ENCODE results near the gene STMN3.
"Not testable (repeated sequence)": the region's sequence is repeated elsewhere in the genome, so short reads cannot be mapped to it uniquely, and the experiment has no call there.

STMN3 gene

DNA sequence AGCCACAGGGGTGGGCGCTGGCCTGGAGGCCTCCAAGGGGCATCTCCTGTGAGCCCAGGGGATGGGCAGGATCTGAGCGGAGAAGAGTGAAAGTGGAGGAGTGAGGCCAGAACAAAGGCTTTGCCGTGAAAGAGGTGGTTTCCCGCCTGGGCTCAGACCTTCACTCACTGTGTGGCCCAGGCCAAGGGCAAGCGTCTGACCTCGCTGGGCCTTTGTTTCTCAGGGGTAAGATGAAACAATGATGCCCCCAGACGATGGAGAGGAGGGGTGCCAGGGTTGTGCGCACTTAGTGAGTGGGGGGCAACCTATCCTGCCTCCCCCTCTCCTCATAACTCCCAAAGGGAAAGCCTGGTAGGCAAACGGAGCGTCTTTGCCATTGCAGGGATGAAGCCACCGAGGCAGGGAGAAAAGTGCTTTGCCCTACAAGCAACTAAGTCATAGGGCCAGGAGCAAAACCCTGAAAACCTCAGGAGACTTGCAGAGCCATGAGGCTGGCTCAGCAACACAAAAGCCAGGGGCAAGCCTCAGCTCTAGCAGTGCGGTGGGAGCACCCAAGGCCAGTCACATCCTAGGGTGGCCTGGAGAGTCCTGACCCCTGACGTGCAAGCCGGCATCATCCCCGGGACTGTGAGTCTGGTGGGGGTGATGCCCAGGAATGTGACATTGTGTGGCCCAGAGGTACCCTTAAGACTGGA, 897 bp upstream of the STMN3 start:
- no peak for DNase-seq

DNA sequence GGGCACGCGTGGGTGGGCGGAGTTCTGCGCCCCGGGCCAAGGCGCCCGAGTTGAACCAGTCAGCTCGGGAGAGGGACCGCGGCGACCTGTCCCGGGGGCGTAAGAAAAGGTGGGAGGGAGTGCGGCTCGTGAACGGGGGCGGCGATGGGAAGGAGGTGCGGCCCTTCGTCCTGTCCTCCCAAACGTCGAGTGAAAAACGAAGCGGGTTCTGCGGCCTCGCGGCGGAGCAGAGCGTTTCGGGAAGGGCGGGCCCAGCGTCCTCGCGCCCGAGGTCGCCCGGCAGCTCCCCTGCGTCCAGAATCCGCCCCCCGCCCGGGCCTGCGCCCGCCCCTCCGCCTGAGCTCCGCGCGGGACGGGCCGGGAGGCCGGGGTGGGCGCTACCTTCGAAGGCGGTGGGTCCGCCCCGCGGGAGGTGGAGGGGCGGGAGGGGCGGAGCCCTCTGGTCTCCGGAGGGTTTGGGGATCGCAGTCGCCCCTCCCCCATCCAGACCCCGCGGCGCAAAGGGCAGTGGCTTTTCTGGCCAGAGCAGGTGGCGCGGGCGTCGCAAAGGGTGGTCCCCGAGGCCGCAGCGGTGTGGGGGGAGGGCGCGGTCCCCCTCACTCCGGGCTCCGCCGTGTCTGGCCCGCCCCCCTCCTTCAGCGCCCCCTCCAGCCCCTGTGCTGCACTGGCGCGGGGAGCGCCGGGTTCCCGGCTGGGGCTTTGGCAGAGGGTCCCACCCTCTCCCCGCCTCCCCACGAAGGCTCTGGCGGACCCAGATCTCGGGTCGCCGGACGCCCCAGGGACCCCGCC, 838 bp downstream of the STMN3 start:
- DNase-seq = peak; percentile 47

DNA sequence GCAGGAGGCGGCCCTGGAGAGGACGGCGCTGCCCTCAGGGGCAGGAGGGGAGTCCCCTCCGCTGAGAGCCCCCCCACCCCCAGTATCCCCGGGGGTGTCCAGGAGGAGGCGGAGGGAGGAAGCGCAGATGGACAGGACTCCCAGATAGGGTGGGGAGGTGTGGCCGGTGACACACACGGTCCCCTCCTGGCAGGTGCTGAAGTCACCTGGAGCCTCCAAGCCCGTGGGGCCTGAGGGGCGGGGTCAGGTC, 1.4 kb downstream of the STMN3 start:
- no peak for DNase-seq

DNA sequence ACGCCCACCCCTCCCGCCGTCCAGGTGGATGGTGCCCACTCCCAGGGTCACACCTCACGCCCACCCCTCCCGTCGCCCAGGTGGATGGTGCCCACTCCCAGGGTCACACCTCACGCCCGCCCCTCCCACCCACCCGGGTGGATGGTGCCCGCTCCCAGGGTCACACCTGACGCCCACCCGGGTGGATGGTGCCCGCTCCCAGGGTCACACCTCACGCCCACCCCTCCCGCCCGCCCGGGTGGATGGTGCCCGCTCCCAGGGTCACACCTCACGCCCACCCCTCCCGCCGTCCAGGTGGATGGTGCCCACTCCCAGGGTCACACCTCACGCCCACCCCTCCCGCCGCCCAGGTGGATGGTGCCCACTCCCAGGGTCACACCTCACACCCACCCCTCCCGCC, 2.7 kb downstream of the STMN3 start:
- not testable (repeated sequence) for DNase-seq

DNA sequence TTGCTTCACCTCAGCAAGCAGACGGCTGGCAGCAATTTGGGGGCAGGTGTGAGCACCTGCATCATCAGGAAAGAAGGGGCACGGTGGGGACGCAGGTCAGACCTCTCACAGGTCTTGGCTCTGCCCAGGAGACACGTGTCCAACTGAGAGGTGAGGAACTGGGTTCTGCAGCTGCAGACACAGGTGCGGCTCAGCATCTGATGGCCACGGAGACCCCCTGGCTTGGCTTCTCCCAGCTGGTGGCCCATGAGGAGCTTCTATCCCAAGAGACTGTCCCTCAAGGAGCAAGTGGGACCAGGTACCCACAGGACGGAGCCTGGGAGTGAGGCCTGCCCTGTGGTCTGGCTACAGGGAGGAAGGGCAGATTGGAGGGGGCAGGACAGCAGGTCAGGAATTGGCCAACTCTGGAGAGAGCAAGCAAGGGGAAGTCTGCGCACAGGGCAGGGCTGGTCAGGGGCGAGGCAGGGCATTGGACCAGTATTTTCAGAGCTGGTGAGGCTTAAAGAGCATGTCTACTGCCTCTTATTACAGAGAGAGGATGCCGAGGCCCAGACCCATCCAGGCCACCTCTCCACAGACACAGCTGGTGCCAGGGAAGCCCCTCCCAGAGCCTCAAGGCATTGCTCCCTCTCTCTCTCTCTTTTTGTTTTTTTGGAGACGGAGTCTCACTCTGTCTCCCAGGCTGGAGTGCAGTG, 4.2 kb downstream of the STMN3 start:
- DNase-seq = no peak

DNA sequence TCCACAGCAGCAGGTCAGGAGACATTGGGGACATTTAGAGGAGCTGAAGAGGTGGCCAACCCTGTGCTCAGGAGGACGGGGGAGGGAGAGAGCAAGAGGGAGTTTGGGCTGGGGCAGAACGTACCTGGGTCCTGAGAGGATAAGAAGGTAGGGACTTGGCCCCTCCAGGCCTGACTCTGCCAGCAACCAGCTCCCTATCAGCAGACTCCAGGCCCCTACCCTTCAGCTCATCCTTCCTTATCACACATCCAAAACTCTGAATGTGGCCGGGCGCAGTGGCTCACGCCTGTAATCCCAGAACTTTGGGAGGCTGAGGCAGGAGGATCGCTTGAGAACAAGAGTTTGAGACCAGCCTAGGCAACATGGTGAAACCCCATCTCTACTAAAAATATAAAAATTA, 5.0 kb downstream of the STMN3 start:
- no peak for DNase-seq

DNA sequence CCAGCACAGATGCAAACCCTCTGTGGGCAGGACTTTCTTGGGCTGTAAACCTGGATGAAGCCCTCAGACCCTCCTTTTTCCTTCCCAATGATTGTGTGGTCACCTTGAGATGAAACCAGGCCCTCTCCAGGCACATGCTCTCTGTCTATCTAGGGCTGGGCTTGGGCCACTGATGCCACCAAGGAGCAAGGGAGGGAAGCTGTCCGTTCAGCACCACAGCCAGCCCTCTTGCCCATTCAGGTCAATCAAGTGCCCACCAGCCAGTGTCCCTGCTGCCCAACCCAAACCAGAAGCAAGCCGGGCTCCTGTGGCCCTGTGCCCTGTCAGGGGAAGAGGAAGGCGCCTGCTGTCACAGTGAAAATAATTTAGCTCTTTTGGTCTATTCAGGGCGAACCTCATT, 8.0 kb downstream of the STMN3 start:
- DNase-seq = no peak

DNA sequence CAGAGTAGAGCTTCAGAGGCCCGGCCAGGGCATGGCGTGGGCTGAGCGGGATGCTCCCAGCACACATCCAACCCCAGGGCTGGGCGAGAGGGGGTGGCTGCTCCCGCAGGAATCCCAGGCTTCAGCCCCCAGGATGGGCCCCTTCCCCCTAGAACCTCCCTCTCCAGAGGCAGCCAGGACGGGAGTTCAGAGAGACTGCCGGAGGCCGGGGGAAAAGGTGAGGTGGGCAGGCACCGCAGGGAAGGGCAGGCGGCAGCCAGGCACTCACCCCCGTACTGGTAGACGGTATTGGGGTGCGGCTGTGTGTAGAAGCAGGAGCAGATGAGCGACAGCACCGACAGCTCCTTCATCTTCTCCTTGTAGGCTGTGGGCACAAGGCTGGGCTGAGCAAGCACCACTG, 9.3 kb downstream of the STMN3 start:
- no peak for DNase-seq

DNA sequence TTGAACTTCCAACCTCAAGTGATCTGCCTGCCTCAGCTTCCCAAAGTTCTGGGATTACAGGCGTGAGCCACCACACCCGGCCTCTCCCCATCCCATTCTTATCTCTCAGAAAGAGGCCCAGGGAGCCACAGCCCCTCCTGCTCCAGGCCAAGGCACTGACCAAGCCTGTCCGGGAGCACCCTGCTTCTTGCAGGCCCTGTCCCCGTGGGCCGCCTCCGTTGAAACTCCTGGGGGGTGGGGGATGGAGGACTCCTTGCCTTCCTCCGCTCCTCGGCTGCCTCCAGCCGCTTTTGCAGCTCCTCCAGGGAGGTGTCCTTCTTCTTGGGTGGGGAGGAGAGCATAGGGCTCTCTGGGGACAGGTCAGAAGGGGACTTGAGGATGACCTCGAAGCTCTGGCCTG, 9.7 kb downstream of the STMN3 start:
- DNase-seq = no peak

DNA sequence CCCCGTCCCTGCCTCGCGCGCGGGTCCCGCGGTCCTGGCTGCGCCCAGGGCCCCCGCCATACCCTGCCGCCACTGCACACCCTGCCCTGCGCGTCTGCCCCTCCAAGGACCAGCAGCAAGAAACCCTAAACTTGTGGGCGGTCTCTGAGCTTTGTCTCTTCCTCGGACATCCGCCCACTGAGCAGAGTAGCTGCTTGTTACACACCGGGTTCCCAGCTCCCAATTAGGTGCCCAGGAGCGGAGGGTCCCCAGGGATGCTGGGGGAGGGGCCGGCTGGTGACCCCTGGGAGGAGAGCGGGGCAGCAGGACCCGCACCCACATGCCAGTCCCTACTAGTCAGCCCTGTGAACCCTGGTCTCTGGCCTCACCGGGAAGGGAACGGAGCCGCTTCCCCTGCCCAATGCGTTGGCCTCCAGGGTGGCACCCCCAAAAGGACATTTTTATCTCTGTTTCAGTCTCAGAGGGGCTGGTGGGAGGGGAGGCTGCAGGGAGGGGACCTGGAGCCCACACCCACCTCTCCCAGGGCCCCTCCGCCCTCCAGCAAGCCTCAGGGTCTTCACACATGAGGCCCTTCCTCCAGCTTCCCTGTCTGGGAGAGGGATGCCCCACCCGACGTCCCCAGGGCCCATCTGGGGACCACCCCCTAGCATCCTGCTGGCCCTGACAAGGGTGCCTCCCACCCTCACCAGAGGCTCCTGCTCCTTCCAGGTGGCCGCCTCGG, 10.5 kb downstream of the STMN3 start:
- DNase-seq = no peak

DNA sequence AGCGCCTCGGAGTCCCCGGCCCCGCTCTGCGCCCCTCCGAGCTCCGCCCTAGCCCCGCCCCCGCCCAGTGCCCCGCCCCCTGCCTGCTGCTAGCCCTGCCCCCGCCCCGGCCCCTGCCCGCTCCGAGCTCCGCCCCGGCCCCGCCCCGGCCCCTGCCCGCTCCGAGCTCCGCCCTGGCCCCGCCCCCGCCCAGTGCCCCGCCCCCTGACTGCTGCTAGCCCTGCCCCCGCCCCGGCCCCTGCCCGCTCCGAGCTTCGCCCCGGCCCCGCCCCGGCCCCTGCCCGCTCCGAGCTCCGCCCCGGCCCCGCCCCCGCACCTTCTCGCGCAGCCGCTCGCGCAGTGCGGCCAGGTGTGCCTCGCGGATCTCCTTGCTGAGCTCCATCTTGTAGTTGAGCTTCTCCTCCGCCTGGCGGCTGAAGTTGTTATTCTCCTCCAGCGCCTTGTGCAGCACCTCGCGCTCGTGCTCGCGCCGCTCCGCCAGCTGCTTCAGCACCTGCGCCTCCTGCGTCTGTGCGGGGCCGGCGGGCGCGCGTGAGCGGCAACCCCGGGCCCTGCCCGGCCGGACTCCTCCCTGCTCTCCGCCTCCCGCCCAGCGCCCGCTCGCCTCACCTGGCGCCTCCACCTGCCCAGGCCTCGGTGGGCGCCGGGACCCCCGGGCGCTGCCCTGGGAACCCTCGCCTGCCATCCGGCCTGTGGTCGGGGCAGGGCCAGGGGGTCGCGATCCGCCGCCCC, 11.3 kb downstream of the STMN3 start:
- DNase-seq = peak; percentile 96

DNA sequence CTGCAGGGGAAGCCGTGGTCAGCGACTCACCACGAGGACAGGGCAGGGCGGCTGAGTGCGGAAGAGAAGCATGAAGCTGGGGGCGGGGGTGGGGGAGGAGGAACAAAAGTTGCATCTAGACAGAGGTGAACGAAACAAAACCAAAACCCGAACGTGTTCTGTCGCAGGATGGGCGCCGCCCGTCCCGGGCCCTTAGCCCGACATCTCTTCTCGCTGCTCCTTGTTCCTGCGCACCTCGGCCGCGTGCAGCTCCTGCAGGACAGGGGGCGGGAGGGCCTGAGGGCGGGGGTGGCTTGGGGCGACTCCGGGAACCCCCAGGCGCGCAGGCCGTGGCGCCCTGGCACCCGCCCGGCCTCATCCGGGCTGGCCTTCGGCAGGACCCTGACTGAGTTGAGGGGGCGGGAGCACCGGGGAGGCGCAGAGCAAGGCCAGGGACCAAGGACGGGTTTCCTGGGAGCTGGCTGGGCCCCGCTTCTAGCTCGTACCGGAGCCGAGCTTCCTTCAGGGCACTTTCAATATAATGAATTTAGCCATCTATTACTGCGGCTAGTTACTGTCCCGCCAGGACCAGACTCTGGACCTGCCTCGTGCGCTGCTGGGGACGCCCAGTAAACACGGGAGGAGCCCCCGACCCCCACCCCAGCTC, 12.0 kb downstream of the STMN3 start:
- DNase-seq = peak; percentile 63

DNA sequence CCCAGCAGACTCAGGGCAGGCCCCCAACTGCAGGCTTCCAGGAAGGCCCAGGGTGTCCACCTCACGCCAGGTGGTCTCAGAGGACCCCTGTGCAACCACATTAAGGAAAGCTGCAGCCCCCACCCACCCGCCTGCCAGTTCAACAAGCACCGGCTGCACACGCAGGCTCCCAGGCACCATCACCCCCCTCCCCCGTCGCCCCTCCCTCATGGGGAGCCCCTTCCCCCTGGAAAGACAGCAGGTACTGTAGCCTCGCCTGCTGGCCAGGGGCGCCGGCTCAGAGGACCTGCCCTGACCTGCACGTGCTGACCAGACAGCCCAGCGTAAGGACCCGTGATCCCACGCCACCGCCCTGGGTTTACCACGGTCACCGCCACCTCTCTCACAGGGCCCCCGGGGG, 12.5 kb downstream of the STMN3 start:
- DNase-seq = not testable (repeated sequence)

DNA sequence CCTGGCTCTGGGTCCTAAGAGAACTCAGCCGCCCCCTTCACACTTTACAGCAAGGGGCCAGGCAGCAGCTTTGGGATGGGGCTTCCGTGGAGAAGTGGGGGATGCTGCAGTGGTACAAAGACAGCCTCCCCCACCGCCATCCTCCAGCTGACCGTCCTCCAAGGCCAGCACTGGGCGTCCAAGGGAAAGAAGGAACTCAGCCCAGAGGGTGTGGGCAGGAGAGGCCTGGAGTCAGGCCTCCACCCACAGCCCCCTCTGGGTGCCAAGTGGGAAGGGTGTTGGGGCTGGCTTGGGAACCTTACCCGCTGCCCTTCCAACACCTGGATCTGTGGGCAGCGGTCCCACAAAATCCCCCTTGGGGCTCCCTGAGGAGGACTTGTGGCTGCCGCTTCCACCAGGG, 13.1 kb downstream of the STMN3 start:
- DNase-seq = no peak

DNA sequence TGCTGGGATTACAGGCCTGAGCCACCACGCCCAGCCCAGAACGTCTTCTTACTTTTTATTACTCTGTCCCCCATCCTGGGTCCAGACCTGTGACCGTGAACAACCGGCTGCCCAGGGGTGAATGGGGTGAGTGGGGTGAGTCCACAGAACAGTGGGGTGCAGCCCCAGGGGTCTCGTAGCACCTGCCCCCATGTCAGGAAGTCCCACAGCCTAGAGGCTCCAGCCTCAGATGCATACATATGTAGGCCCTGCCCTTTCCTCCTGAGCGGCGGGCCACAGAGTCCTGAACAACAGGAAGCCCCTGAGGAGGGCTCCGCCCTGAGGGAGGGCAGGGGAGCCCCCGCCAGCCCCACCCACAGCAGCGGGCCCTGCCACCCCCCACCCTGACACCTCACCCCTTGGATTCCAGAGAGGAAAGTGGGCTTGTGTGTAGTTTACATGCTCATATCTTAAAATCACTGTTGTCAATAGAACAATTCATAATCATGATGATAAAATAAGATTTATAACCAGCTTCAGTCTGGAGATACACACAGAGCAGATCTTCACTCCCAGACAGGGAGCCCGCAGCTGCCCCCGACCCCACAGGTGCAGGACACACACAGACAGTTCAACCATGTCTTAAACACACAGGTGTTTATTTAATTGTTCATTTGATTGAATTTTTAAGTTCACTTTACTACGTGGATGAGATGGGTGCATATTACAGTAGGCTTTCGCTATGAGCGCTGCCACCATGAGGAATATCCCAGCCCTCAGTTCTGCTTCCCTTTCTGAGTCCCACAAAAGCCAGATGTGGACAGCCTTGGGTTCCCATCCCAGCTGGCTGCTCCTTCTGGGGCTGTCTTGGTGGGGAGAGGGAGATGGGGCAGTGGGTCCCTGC, 13.9 kb downstream of the STMN3 start:
- DNase-seq = peak; percentile 83

DNA sequence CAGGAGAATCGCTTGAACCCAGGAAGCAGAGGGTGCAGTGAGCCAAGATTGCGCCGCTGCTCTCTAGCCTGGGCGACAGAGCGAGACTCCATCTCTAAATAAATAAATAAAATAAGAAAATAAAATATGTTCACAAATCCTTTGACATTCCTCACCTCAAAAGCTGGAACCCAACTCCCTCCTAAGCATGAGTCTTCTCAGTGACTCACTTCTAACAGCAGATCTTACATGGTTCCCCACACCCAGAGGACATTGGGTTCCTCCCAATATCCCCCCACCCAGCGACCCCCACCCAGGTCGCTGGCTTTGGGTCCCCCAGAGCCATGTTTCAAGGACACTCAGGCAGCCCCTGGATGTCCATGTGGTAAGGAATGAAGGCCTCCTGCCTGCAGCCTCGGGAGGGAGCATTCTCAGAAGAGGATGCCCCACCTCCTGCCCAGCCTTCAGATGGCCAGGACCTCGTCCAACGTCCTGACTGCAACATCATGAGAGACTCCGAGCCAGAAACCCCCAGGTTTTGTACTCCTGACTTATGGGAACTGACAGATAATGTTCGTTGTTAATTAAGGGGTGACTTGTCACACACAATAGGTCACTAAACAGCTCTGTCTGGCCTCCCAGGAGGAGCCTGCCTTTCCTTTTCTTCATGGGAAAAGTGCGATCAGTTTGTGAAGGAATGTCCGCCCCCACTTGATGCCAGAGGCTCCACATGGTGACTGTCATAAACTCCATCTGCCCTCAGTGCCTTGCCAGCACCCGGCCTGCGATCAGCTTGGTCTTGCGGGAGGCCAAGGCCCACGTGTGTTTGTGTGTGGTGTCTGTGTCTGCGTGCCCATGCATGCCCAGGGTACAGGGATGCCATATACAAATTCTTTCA, 16.2 kb downstream of the STMN3 start:
- DNase-seq = no peak

DNA sequence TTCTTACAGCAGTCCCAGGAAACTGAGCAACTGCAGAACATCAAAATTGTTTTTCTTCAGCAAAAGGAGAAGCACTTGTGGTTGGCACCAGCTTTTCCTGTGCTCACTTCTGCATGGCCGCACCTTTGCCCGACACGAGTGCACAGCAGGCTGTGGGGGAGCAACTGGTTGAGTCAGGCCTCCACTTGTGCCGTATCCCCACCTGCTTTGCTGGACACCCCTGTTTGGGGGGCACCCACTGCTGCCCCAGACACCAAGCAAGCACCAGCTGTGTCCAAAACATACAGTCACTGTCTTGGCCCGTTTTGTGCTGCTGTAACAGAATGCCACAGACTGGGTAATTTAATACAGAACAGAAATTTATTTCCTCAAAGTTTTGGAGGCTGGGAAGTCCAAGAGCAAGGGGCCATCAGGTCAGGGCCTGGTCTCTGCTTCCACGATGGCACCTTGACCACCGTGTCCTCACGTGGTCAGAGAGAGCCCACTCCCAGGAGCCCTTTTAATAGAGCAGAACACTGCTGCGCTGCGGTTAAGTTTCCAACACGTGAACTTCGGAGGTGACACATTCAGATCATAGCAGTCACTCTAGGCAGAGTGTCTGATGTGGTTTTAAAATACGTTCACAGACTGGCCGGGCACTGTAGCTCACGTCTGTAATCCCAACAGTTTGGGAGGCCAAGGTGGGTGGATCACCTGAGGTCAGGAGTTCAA, 17.6 kb downstream of the STMN3 start:
- peak; percentile 81 for DNase-seq

DNA sequence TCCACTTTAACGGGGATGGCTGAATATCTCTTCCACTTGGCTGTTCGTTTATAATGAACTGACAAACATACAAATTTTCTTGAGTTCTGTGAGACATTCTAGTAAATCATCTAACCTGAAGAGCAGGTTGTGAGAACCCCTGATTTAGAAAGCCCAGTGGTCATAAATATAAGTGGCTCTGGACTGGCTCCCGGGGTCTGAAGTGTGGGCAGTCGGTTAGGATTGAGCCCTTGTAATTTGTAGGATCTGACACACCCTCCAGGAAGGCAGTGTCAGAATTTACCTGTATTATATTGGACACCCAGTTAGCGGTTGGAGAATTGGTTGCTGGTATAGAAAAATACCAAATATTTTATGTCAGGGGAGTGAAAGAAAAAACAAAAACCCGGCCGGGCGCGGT, 19.5 kb downstream of the STMN3 start:
- no peak for DNase-seq

DNA sequence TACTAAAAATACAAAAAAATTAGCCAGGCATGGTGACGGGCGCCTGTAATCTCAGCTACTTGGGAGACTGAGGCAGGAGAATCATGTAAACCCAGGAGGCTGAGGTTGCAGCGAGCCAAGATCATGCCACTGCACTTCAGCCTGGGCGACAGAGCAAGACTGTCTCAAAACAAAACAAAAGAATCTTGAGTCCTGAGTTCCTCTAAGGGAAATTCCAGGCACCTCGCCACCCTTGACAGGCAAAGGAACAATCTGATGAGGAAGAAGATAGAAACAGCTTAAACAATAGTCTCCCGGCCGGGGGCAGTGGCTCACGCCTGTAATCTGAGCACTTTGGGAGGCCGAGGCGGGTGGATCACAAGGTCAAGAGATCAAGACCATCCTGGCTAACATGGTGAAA, 21.8 kb downstream of the STMN3 start:
- not testable (repeated sequence) for DNase-seq

DNA sequence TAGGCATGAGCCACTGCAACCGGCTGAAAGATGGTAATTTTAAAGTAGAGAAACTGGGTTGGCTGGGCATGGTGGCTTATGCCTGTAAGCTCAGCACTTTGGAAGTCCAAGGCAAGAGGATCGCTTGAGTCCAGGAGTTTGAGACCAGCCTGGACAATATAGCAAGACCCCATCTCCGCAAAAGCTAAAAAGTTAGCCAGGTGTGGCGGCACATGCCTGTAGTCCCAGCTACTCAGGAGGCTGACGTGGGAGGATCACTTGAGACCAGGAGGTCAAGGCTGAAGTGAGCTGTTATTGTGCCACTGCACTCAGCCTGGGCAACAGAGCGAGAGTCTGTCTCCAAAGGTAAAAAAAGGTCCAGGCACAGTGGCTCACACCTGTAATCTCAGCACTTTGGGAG, 22.3 kb downstream of the STMN3 start:
- not testable (repeated sequence) for DNase-seq
